Upper lobe of left lung (tissue), 6 donors: ENCODE results near the gene ZNF787. TPM values are rescaled to one million over a fixed set of nuclear protein-coding genes. Genes with fewer than 3 reads are reported as not detected.

Experiments
- ATAC-seq, 2 donors: fragments of 200-7000 bp; cut with Tn5 transposase; one replicate each; pipeline ENCODE4 v1.9.1; 2022; ENCODE audit warnings: mild to moderate bottlenecking in 2 of 2, moderate library complexity in 2 of 2; ENCODE audit not compliant: low FRiP score in 2 of 2
- DNase-seq, 2 donors: peaks; one replicate each; pipeline ENCODE4 v3.0.0-alpha.2; 2019 to 2020
- H3K27ac ChIP-seq, 4 donors: fragments of 200-600 bp; sonication (generic); one replicate each; pipeline ENCODE4 v1.5.1; 2016 to 2019
- H3K27me3 ChIP-seq, 4 donors: fragments of 200-600 bp; sonication (generic); one replicate each; pipeline ENCODE4 v1.5.1; 2017 to 2019
- H3K36me3 ChIP-seq, 4 donors: fragments of 200-600 bp; sonication (generic); one replicate each; pipeline ENCODE4 v1.5.1; 2016 to 2019
- H3K4me1 ChIP-seq, 4 donors: fragments of 200-600 bp; sonication (generic); one replicate each; pipeline ENCODE4 v1.5.1; 2018 to 2019
- H3K4me3 ChIP-seq, 4 donors: fragments of 200-600 bp; sonication (generic); one replicate each; pipeline ENCODE4 v1.5.1; 2017 to 2019; ENCODE audit warnings: mild to moderate bottlenecking in 2 of 4, moderate library complexity in 1 of 4
- H3K9me3 ChIP-seq, 4 donors: fragments of 200-600 bp; sonication (generic); one replicate each; pipeline ENCODE4 v1.5.1; 2018 to 2019
- EP300 ChIP-seq, 4 donors: sonication (generic); formaldehyde crosslinking; IDR thresholded peaks; one replicate each; pipeline ENCODE4 v1.5.1; 2017; ENCODE audit warnings: antibody characterized with exemption in 4 of 4, control low read depth in 2 of 4
- POLR2A ChIP-seq, 4 donors: fragments of 450-650 bp; IDR thresholded peaks; one replicate each; pipeline ENCODE4 v1.5.1; 2016 to 2017; ENCODE audit warnings: antibody characterized with exemption in 4 of 4, mild to moderate bottlenecking in 2 of 4
- POLR2AphosphoS5 ChIP-seq, 2 donors: sonication (generic); formaldehyde crosslinking; IDR thresholded peaks; one replicate each; pipeline ENCODE4 v1.5.1; 2017; ENCODE audit warnings: antibody characterized with exemption in 2 of 2
- WGBS, 2 donors: methylation state at CpG; one replicate each; pipeline ENCODE4 v1.1.5; 2017 to 2018; 5-methylcytosine and 5-hydroxymethylcytosine counted together
- total RNA-seq, 6 donors: library from RNA; depleted of rRNA in 4 of 6; stranded (reverse); fragments of >200 nt in 4 of 6; gene quantifications; one replicate each; pipeline versions ENCODE4 v1.1.0 to v1.2.1, GENCODE V29; 2016 to 2021
- TF ChIP-seq, protein P1 (sequence below), 6 experiments: fragments of 450-650 bp in 4 of 6; fragments of 200-600 bp in 2 of 6; sonication (generic) in 2 of 6; IDR thresholded peaks; one replicate each; pipeline ENCODE4 v1.5.1; 2016 to 2019; ENCODE audit warnings: antibody characterized with exemption in 6 of 6
- donor health status: DM: no; HTN: no; CAD: no; lungs with moderate emphysema.
- donor health status: DM: no; HTN: yes; CAD: no; lungs with severe emphysema.

ZNF787 gene
- total RNA-seq, result 10 to 100 TPM; 20.5 to 45.4 (median 35.8) TPM

- peaks cover 29 to 48% (median 36%) of the 10 kb centered on the region in 4 donors for H3K4me1 ChIP-seq
- TF ChIP-seq, protein P1, sequence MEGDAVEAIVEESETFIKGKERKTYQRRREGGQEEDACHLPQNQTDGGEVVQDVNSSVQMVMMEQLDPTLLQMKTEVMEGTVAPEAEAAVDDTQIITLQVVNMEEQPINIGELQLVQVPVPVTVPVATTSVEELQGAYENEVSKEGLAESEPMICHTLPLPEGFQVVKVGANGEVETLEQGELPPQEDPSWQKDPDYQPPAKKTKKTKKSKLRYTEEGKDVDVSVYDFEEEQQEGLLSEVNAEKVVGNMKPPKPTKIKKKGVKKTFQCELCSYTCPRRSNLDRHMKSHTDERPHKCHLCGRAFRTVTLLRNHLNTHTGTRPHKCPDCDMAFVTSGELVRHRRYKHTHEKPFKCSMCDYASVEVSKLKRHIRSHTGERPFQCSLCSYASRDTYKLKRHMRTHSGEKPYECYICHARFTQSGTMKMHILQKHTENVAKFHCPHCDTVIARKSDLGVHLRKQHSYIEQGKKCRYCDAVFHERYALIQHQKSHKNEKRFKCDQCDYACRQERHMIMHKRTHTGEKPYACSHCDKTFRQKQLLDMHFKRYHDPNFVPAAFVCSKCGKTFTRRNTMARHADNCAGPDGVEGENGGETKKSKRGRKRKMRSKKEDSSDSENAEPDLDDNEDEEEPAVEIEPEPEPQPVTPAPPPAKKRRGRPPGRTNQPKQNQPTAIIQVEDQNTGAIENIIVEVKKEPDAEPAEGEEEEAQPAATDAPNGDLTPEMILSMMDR (IDR thresholded peaks at IDR 0.05), result peak in 2 of 6 experiments; percentile 20 to 23
- TF ChIP-seq POLR2A (IDR thresholded peaks at IDR 0.05), result peak in 2 of 4 donors; percentile 51 to 75
- peak in 1 of 4 donors; percentile 37 for TF ChIP-seq EP300 (IDR thresholded peaks at IDR 0.05)
- TF ChIP-seq POLR2AphosphoS5 (IDR thresholded peaks at IDR 0.05), result peak; percentile 85
- H3K36me3 ChIP-seq, result peaks cover 0 to 4% (median 0%) of the 10 kb centered on the region in 4 donors
- H3K27ac ChIP-seq, result peak within 1 kb of the TSS; percentile 93 to 99 (median 95)
- ATAC-seq, result peak; percentile 96 to 98
- peak within 1 kb of the TSS; percentile 66 to 95 (median 90) for H3K4me3 ChIP-seq
- DNase-seq, result peak; percentile 97 to 99
- H3K27me3 ChIP-seq, result no peaks in the 10 kb centered on the region
- WGBS, 2 donors, result 12 to 14% methylated on average over 27 to 33 of the region's 74 CpGs
- no peaks in the 10 kb centered on the region for H3K9me3 ChIP-seq
Measured at GRCh38 chr19:56121180-56122167, at the start of gene ZNF787. TSS of gene ZNF787 (minus strand) at chr19:56121295. CDS start at chr19:56103217, 18,078 bp downstream.

- DNase-seq, result peak in 1 of 2 donors; percentile 87
- WGBS, 2 donors, result 54 to 72% methylated on average over 14 of the region's 14 CpGs
Measured at GRCh38 chr19:56170261-56170660, 49.2 kb upstream of the ZNF787 start.

GRCh38 chr19:56167064-56167578 is 46.0 kb upstream of the ZNF787 start:
- no peak for TF ChIP-seq POLR2A (IDR thresholded peaks at IDR 0.05)
- TF ChIP-seq, protein P1 (IDR thresholded peaks at IDR 0.05), result no peak
- no peak for TF ChIP-seq POLR2AphosphoS5 (IDR thresholded peaks at IDR 0.05)
- TF ChIP-seq EP300 (IDR thresholded peaks at IDR 0.05), result no peak
- no peak for DNase-seq

More at GRCh38 chr19:56170261-56170660, 49.2 kb upstream of the ZNF787 start:
- Histone ChIP-seq H3K4me1 (peaks cover 4 to 11% (median 7%) of the 10 kb centered on the region in 4 donors), H3K27me3 (no peaks in the 10 kb centered on the region), H3K27ac (peak overlapping the region in 2 of 4 donors; percentile 6 to 12), H3K9me3 (no peaks in the 10 kb centered on the region), H3K36me3 (no peaks in the 10 kb centered on the region), H3K4me3 (no peak overlapping the region)
- TF ChIP-seq, protein P1 (IDR thresholded peaks at IDR 0.05), result peak in 1 of 6 experiments; percentile 8
- TF ChIP-seq POLR2AphosphoS5 (IDR thresholded peaks at IDR 0.05) (peak; percentile 52 to 69), EP300 (IDR thresholded peaks at IDR 0.05) (peak in 1 of 4 donors; percentile 81), POLR2A (IDR thresholded peaks at IDR 0.05) (peak in 1 of 4 donors; percentile 17)
- peak; percentile 42 to 88 for ATAC-seq

GRCh38 chr19:56163097-56163496 is 42.0 kb upstream of the ZNF787 start:
- Histone ChIP-seq H3K36me3 (peaks cover 0 to 34% (median 21%) of the 10 kb centered on the region in 4 donors), H3K9me3 (no peaks in the 10 kb centered on the region), H3K4me1 (peaks cover 0 to under 1% (median 0%) of the 10 kb centered on the region in 4 donors), H3K4me3 (no peak overlapping the region), H3K27me3 (no peaks in the 10 kb centered on the region), H3K27ac (no peak overlapping the region)
- 82 to 96% methylated on average over 9 to 11 of the region's 13 CpGs for WGBS, 2 donors
- TF ChIP-seq, protein P1 (IDR thresholded peaks at IDR 0.05), result no peak
- TF ChIP-seq POLR2A (IDR thresholded peaks at IDR 0.05) (no peak), EP300 (IDR thresholded peaks at IDR 0.05) (no peak), POLR2AphosphoS5 (IDR thresholded peaks at IDR 0.05) (no peak)
- ATAC-seq (no peak), DNase-seq (no peak)

More at GRCh38 chr19:56167064-56167578, 46.0 kb upstream of the ZNF787 start:
- Histone ChIP-seq H3K9me3 (no peaks in the 10 kb centered on the region), H3K27me3 (no peaks in the 10 kb centered on the region), H3K36me3 (no peaks in the 10 kb centered on the region), H3K4me3 (no peak overlapping the region), H3K4me1 (peaks cover 4 to 11% (median 7%) of the 10 kb centered on the region in 4 donors), H3K27ac (no peak overlapping the region)
- WGBS, 2 donors, result 44 to 48% methylated on average over 7 of the region's 7 CpGs
- ATAC-seq, result no peak
